OCI-LY7 (cell line): Measurements from ENCODE around the gene ISOC1.

ENCODE experiments used
- CTCF ChIP-seq: fragments of 200-600 bp; sonication (generic); conservative IDR thresholded peaks from 2 replicates; pipeline ENCODE4 v1.5.1; 2014; ENCODE audit warnings: mild to moderate bottlenecking, antibody characterized with exemption, low read length, moderate library complexity, mixed read lengths
- EZH2phosphoT487 ChIP-seq: fragments of 200-600 bp; sonication (generic); IDR thresholded peaks from 2 replicates; pipeline ENCODE4 v1.6.1; 2018; ENCODE audit warnings: low read depth, borderline replicate concordance, mild to moderate bottlenecking, mixed run types, antibody characterized with exemption, low read length, moderate library complexity, mixed read lengths

- TF ChIP-seq CTCF, result no peak
- TF ChIP-seq EZH2phosphoT487, result no peak
Observed at GRCh38 chr5:129065721-129066120, 28.8 kb upstream of the ISOC1 start.
